Mesenchymal stem cell (in vitro differentiated cells and primary cell): Measurements from ENCODE around the gene GCH1.

Source experiments
- DNase-seq: peaks from one replicate; pipeline ENCODE4 v3.0.0-alpha.2; 2013
- H2AFZ ChIP-seq: one replicate; pipeline ENCODE4 v1.6.1; 2013; ENCODE audit warnings: low read depth, mild to moderate bottlenecking, control low read depth, inconsistent platforms, low read length, moderate library complexity
- H2AK5ac ChIP-seq: 2 replicates; pipeline ENCODE4 v1.6.1; 2013; ENCODE audit warnings: low read length, moderate library complexity, mild to moderate bottlenecking, inconsistent platforms; ENCODE audit not compliant: severe bottlenecking
- H2BK120ac ChIP-seq: one replicate; pipeline ENCODE4 v1.6.1; 2013; ENCODE audit warnings: low read depth, mild to moderate bottlenecking, inconsistent platforms, low read length, moderate library complexity
- H2BK12ac ChIP-seq, 2 experiments: one replicate each; pipeline ENCODE4 v1.6.1; 2013; ENCODE audit warnings: inconsistent platforms in 2 of 2, low read length in 2 of 2, mild to moderate bottlenecking in 2 of 2, moderate library complexity in 2 of 2, control low read depth in 1 of 2
- H2BK15ac ChIP-seq: one replicate; pipeline ENCODE4 v1.6.1; 2013; ENCODE audit warnings: mild to moderate bottlenecking, low read depth, inconsistent platforms; ENCODE audit not compliant: poor library complexity, severe bottlenecking
- H2BK5ac ChIP-seq: 2 replicates; pipeline ENCODE4 v1.6.1; 2013; ENCODE audit warnings: low read depth, mild to moderate bottlenecking, low read length, control low read depth, inconsistent platforms; ENCODE audit not compliant: poor library complexity, severe bottlenecking
- H3K14ac ChIP-seq, 2 experiments: one replicate each; pipeline ENCODE4 v1.6.1; 2013; ENCODE audit warnings: inconsistent platforms in 2 of 2, low read length in 2 of 2, control low read depth in 1 of 2, mild to moderate bottlenecking in 1 of 2, moderate library complexity in 1 of 2
- H3K18ac ChIP-seq, 2 experiments: one replicate each; pipeline ENCODE4 v1.6.1; 2013; ENCODE audit warnings: inconsistent platforms in 2 of 2, low read length in 2 of 2, control low read depth in 1 of 2, low read depth in 1 of 2, mild to moderate bottlenecking in 1 of 2
- H3K23ac ChIP-seq, 2 experiments: one replicate each; pipeline ENCODE4 v1.6.1; 2013; ENCODE audit warnings: inconsistent platforms in 2 of 2, low read length in 2 of 2, mild to moderate bottlenecking in 2 of 2, moderate library complexity in 2 of 2, control low read depth in 1 of 2
- H3K27ac ChIP-seq: 2 replicates; pipeline ENCODE4 v1.5.1; 2013; ENCODE audit warnings: mild to moderate bottlenecking, moderate library complexity, low read length, control low read depth, inconsistent platforms; ENCODE audit not compliant: poor library complexity, severe bottlenecking
- H3K27me3 ChIP-seq, 2 experiments: 2 replicates each; pipeline versions ENCODE4 v1.6.1 to v1.7.0; 2013; ENCODE audit warnings: low read length in 2 of 2, mild to moderate bottlenecking in 2 of 2, moderate library complexity in 2 of 2, control low read depth in 1 of 2, inconsistent platforms in 1 of 2; ENCODE audit not compliant: control insufficient read depth in 1 of 2, insufficient read depth in 1 of 2
- H3K36me3 ChIP-seq, 2 experiments: 2 replicates each; pipeline versions ENCODE4 v1.6.1 to v1.7.0; 2013; ENCODE audit warnings: low read length in 2 of 2, control low read depth in 1 of 2, inconsistent platforms in 1 of 2, low read depth in 1 of 2, mild to moderate bottlenecking in 1 of 2; ENCODE audit not compliant: insufficient read depth in 2 of 2, control insufficient read depth in 1 of 2
- H3K4ac ChIP-seq, 2 experiments: one replicate each; pipeline ENCODE4 v1.6.1; 2013; ENCODE audit warnings: inconsistent platforms in 2 of 2, low read length in 2 of 2, mild to moderate bottlenecking in 2 of 2, moderate library complexity in 2 of 2, control low read depth in 1 of 2, low read depth in 1 of 2
- H3K4me1 ChIP-seq: 2 replicates; pipeline ENCODE4 v1.6.1; 2013; ENCODE audit warnings: low read depth, low read length, control low read depth; ENCODE audit not compliant: control insufficient read depth, insufficient read depth
- H3K4me2 ChIP-seq: 2 replicates; pipeline ENCODE4 v1.6.1; 2013; ENCODE audit warnings: low read length, mild to moderate bottlenecking, inconsistent platforms; ENCODE audit not compliant: poor library complexity, severe bottlenecking
- H3K4me3 ChIP-seq, 2 experiments: 2 replicates each; pipeline versions ENCODE4 v1.5.1 to v1.7.0; 2013; ENCODE audit warnings: low read length in 2 of 2, mild to moderate bottlenecking in 2 of 2, control low read depth in 1 of 2, low read depth in 1 of 2; ENCODE audit not compliant: insufficient read depth in 1 of 2
- H3K79me1 ChIP-seq: replicated peaks from 2 replicates; pipeline ENCODE4 v1.6.1; 2013; ENCODE audit warnings: mild to moderate bottlenecking, control low read depth, low read length, inconsistent platforms; ENCODE audit not compliant: poor library complexity, severe bottlenecking
- H3K9ac ChIP-seq: 2 replicates; pipeline ENCODE4 v1.7.0; 2013; ENCODE audit warnings: mild to moderate bottlenecking, low read length, moderate library complexity
- H3K9me3 ChIP-seq: 2 replicates; pipeline ENCODE4 v1.7.0; 2013; ENCODE audit warnings: mild to moderate bottlenecking, low read length; ENCODE audit not compliant: control insufficient read depth
- H4K8ac ChIP-seq: one replicate; pipeline ENCODE4 v1.6.1; 2013; ENCODE audit warnings: inconsistent platforms, mild to moderate bottlenecking, low read length, moderate library complexity
- H4K91ac ChIP-seq: one replicate; pipeline ENCODE4 v1.6.1; 2013; ENCODE audit warnings: mild to moderate bottlenecking, low read length, inconsistent platforms
- WGBS: methylation state at CpG from one replicate; pipeline ENCODE4 v1.1.7; 2013; ENCODE audit warnings: mixed read lengths; 5-methylcytosine and 5-hydroxymethylcytosine counted together

The GCH1 gene

DNA sequence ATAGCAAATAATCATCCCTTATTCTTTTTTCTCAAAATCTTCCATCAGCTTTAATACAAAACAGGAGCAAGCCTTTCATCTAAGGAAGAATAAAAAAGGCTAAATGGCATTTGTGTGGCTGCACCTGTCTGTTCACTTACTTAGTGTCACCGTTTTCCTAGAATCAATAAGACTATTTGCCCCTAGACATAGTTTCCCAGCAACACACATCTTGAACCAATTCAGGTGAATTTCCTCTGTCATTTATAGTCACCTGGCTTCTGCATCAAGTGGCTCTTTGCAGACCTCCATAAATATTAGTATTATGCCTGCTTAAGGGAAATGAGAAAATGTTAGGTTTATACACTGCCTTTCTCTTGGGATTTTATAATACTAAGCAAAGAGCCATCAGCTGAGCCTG lies 17.4 kb upstream of the GCH1 start:
- Histone ChIP-seq H3K23ac (no peak overlapping the region), H3K4me2 (no peak overlapping the region), H3K27me3 (no peaks in the 10 kb centered on the region), H3K4ac (no peak overlapping the region), H4K91ac (no peak overlapping the region), H3K27ac (no peak overlapping the region), H3K18ac (no peak overlapping the region), H2BK15ac (no peak overlapping the region), H3K9me3 (no peaks in the 10 kb centered on the region), H3K9ac (no peak overlapping the region), H2AK5ac (no peak overlapping the region), H2BK120ac (no peak overlapping the region), H2BK12ac (no peak overlapping the region), H4K8ac (no peak overlapping the region), H3K4me1 (no peaks in the 10 kb centered on the region), H3K14ac (no peak overlapping the region), H3K4me3 (no peak overlapping the region), H2BK5ac (no peak overlapping the region), H3K79me1 (no peaks in the 10 kb centered on the region), H2AFZ (no peak overlapping the region), H3K36me3 (no peaks in the 10 kb centered on the region)
- 100% methylated on average over 1 of the region's 1 CpG for WGBS
- DNase-seq, result no peak

- Histone ChIP-seq H3K79me1 (no peaks in the 10 kb centered on the region), H2BK5ac (no peak overlapping the region), H3K36me3 (no peaks in the 10 kb centered on the region), H3K18ac (no peak overlapping the region), H3K27ac (no peak overlapping the region), H2AK5ac (no peak overlapping the region), H3K23ac (no peak overlapping the region), H3K4me2 (no peak overlapping the region), H3K9me3 (no peaks in the 10 kb centered on the region), H3K14ac (no peak overlapping the region), H4K8ac (no peak overlapping the region), H2BK15ac (no peak overlapping the region), H2AFZ (no peak overlapping the region), H3K9ac (no peak overlapping the region), H3K4ac (no peak overlapping the region), H3K27me3 (no peaks in the 10 kb centered on the region), H2BK12ac (no peak overlapping the region), H3K4me1 (no peaks in the 10 kb centered on the region), H3K4me3 (no peak overlapping the region), H2BK120ac (no peak overlapping the region), H4K91ac (no peak overlapping the region)
- DNase-seq, result no peak
These were observed 16.7 kb upstream of the GCH1 start for GRCh38 chr14:54919330-54919729.

DNA sequence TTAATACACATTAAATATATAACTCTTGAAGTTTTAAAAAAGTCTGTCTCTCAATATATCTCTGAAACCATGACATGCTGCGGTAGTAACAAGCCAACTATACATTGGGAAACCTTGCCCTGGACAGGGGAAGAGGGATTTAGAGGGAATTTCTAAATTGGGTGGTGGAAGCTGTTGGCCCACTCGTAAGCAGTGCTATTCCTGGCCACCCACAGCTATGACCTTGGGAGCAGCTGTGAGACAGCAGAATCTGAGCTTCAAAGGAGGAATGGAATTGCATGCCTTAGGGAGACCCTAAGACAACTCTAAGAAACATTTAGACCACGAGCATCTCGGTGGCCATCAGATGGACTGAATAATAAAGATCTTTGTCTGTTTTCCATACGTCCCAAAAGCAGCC lies 15.8 kb upstream of the GCH1 start:
- no peak overlapping the region for H2AK5ac ChIP-seq
- no peaks in the 10 kb centered on the region for H3K36me3 ChIP-seq
- H3K23ac ChIP-seq, result no peak overlapping the region
- no peaks in the 10 kb centered on the region for H3K4me1 ChIP-seq
- H2BK12ac ChIP-seq, result no peak overlapping the region
- H3K4ac ChIP-seq, result no peak overlapping the region
- no peak overlapping the region for H3K18ac ChIP-seq
- 91% methylated on average over 5 of the region's 5 CpGs for WGBS
- H4K8ac ChIP-seq, result no peak overlapping the region
- no peak overlapping the region for H3K27ac ChIP-seq
- H3K9me3 ChIP-seq, result no peaks in the 10 kb centered on the region
- no peak overlapping the region for H2AFZ ChIP-seq
- H3K79me1 ChIP-seq, result no peaks in the 10 kb centered on the region
- no peak overlapping the region for H3K4me2 ChIP-seq
- H4K91ac ChIP-seq, result no peak overlapping the region
- no peak overlapping the region for H3K4me3 ChIP-seq
- H3K14ac ChIP-seq, result no peak overlapping the region
- H3K27me3 ChIP-seq, result no peaks in the 10 kb centered on the region
- H2BK15ac ChIP-seq, result no peak overlapping the region
- no peak overlapping the region for H3K9ac ChIP-seq
- no peak overlapping the region for H2BK5ac ChIP-seq
- H2BK120ac ChIP-seq, result no peak overlapping the region
- DNase-seq, result no peak

DNA sequence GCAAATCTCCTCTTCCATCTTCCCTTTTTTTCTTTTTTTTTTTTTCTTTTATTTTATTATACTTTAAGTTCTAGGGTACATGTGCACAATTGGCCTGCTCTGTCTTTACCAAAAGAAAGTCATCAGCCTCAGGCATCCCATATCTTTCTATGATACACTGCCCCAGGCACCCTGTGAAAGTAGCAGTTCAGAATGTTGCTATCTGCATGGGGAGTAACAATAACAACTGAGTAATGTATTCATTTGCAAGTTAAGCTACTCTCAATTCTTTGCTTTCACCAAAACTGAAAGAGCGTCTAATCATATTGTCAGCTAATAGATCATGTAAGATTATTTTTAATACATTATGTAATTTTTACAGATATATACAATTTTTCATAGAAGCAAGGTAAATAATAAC lies 13.5 kb upstream of the GCH1 start:
- no peak overlapping the region for H2BK5ac ChIP-seq
- no peak overlapping the region for H4K8ac ChIP-seq
- H3K27me3 ChIP-seq, result no peaks in the 10 kb centered on the region
- no peak overlapping the region for H3K18ac ChIP-seq
- no peak for DNase-seq
- no peak overlapping the region for H3K14ac ChIP-seq
- no peak overlapping the region for H2BK12ac ChIP-seq
- H3K4me2 ChIP-seq, result no peak overlapping the region
- no peak overlapping the region for H3K23ac ChIP-seq
- WGBS, result no CpG with 5 or more reads among the region's 1 CpG
- H2AK5ac ChIP-seq, result no peak overlapping the region
- no peaks in the 10 kb centered on the region for H3K4me1 ChIP-seq
- H3K79me1 ChIP-seq, result no peaks in the 10 kb centered on the region
- H3K36me3 ChIP-seq, result no peaks in the 10 kb centered on the region
- H3K27ac ChIP-seq, result no peak overlapping the region
- H4K91ac ChIP-seq, result no peak overlapping the region
- H3K4ac ChIP-seq, result no peak overlapping the region
- H2AFZ ChIP-seq, result no peak overlapping the region
- H3K9me3 ChIP-seq, result no peaks in the 10 kb centered on the region
- H2BK120ac ChIP-seq, result no peak overlapping the region
- no peak overlapping the region for H3K4me3 ChIP-seq
- H3K9ac ChIP-seq, result no peak overlapping the region
- H2BK15ac ChIP-seq, result no peak overlapping the region
